CD4-positive, alpha-beta T cell treated with Interleukin-21 for 1 hour (primary cell): Measurements from ENCODE around the gene LRRC57.

ENCODE experiments used
- DNase-seq: peaks from one replicate; pipeline ENCODE4 v3.0.0-alpha.2; 2020

LRRC57 gene

DNA sequence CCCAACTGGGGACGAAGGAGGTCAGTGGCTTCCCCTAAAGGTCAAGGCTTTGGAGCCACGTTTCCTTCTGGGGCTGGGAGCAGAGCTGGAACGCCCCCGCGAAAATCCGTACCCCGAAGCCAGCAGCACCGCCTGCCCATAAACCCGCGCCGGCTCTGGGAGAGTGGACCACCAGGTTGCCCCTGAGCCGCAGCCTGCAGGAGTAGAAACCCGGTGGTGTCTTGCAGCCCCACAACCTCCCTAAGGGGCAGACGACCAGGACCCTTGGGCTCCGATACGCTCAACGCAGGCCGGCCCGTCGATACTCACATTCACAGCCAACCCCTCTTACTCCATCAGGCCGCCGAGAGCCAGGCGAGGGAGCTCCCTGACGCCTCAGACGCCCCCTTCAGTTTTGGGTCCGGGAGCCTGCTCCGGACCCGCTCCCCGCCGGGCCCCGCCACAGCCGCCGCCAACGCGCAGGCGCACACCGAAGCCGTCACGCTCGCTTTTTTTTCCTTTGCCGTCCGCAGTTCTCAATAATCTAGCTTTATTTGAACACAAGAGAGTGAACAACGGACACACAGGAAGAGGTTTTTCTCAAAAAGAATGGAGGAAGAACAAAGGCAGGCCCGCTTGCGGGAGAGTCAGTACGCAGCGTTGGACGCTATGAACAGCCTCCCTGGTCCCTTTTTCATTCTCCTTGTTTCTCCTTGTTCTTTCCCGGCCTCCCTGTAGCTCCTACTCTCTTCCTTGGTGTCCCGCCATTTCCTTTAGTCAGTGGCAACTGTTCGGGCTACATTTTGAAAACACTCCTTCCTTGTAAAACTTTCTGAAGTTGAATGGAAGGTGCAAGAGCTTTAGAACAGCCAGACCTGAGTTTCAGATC is 57.7 kb downstream of the LRRC57 start, which contains the start of gene ZNF106:
Gene ZNF106 (minus strand): TSS at position 471 of the 868 bp plus-strand sequence. CDS start 18,852 bp downstream, outside the sequence.
- peak; percentile 94 for DNase-seq

DNA sequence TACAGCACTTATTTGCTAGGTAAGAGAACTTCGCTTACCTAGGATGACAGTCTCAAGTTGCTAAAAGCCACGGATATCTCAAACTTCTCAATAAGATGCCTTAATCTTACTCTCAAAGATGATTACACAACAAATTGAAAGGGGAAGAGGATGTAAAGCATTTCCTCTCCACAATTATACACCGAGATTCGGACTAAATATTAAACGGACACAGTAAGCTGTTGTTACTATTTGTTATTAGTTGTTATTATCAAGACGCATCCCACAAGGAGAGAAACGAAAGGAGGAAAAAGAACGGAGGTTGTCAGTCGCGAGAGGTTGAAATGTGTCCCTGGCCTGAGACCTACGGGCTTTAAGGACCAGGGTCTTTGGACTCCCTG is 58.3 kb downstream of the LRRC57 start:
- peak; percentile 7 for DNase-seq
